HTR-8/SVneo (cell line): ENCODE measurements around the gene NCKAP5.
A peak's percentile ranks its signal among the peaks of the same experiment; 100 is the strongest.

Source experiments
- DNase-seq: peaks from one replicate; pipeline ENCODE4 v3.0.0; 2011; ENCODE audit warnings: low spot score, mixed read lengths; ENCODE audit not compliant: insufficient read length
- FAIRE-seq: peaks from 2 replicates; lab custom pipeline; 2011; peaks lifted over from hg19 to GRCh38; lab: Jason Lieb, UNC

The NCKAP5 gene

GRCh38 chr2:132678483-132678882, 889.8 kb downstream of the NCKAP5 start:
- DNase-seq (no peak), FAIRE-seq (no peak)

- DNase-seq = no peak
- no peak for FAIRE-seq
Measured at GRCh38 chr2:132677661-132678060, 890.6 kb downstream of the NCKAP5 start.

DNA sequence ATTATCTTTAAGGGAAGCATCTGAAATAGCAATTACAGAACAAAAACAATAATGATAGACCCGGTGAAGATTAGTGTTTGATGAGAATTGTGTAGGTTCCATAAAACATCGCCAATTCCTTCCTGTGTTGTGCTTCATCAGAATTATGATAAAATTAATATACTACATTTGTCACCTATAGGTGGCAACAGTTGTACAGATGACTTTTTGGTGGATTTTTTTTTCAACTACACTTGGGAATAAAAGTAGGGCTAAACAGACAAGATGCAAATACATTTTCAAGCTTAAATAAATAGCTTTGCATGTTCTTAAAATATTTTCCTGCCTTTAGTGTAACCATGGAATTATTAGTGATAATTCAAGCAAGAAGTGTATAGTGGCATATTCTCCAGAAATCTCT, 891.3 kb downstream of the NCKAP5 start:
- DNase-seq (no peak), FAIRE-seq (no peak)

DNA sequence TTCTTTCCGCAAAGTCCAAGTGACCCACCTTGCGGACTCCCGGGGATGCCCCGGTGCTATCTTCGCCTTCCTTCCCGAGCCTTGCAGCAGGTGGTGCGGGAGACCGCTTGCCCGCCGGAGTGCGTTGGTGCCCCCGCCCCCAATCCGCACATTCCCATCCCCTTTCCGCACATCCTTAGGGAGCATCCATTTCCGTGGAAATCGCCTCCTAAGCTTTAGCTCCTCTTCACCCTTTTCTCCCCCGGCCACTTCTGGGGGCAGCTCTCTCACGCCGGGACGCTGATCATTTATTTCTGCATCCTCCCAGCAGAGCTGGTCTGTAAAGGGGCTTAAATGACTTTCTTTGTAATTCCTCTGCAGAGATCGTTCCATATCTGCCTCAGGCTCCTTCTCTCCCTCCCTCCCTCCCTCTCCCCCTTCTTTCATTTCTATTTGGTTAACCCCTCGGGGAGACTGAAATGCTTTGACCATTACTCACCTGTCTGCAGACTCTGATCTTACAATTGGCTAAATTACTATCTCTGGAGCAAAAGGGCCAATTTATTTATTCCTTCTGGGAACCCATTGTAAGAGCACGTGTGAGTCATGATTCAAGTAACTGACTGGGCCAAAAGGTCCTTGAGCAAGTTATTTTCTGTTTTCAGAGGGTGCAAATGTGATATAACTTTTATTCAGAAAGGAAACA, 897.0 kb downstream of the NCKAP5 start:
- FAIRE-seq (no peak), DNase-seq (peak; percentile 57)

DNA sequence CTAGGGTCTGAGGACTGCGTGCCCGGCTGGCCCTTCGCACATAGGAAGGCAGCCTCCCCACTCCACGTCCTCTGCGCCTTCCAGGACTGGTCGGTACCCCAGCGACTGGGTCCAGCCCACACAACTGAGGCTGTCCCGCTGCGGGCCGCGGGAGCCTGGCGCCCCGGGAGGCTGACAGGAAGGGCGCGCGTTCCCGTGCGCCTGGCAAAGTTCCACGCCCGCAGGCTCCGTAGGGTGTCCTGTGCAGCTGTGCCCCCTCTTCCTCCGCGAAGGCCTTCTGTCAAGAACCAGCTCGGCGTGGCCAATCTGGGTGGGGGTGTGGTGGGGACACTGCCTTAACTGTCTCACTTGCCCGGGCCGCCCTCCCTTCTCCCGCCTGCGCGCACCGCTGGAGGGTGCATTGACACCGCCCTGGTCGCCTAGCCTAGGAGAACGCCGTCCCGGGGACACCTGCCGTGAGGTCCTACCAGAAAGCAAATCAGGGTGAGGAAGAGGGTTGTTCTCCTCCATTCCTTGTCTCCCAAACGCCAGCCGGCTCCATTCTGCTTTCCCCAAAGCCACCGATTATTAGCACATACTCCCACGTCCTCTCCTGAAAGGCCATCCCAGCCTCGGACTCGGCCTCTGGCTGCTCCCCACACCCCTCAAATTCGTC, 897.6 kb downstream of the NCKAP5 start:
- DNase-seq = peak; percentile 20
- FAIRE-seq = peak; percentile 58

- DNase-seq (peak; percentile 29), FAIRE-seq (no peak)
Measured at GRCh38 chr2:132669908-132670495, 898.3 kb downstream of the NCKAP5 start, which contains the start of gene LYPD1. LYPD1 (minus strand) TSS chr2:132670205; CDS start chr2:132669932, 273 bp downstream.

GRCh38 chr2:132668987-132669907, 899.0 kb downstream of the NCKAP5 start:
- FAIRE-seq (no peak), DNase-seq (peak; percentile 14)

DNA sequence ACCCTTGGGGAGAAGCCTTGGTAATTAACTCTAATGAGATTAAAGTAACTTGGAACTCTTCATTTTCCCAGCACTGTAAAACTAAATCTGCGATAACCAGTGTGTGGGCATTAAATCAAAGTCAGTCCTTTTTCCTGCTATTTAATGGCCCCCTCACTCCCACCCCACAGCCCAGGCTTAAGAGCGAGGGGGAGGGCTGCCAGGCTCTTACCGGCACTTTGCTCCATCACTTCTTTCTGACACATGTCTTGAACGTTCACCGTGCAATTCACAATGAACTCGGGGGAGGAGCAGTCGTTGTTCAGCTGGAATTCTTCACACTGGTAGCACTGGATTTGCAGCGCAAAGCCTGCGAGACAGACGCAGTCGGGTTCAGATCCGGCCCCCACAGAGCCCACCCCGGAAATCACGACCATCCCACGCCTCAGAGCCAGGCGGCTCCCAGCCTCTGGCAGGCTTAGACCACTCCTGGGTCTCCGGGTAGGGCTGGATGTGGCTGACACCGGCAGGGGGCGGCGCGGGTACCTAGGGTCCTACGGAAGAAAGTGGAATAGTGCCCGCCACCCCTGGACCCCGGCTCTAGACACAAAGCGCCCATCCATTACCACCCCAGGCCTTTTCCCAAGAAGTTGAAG, 900.0 kb downstream of the NCKAP5 start:
- FAIRE-seq = no peak
- peak; percentile 42 for DNase-seq

DNA sequence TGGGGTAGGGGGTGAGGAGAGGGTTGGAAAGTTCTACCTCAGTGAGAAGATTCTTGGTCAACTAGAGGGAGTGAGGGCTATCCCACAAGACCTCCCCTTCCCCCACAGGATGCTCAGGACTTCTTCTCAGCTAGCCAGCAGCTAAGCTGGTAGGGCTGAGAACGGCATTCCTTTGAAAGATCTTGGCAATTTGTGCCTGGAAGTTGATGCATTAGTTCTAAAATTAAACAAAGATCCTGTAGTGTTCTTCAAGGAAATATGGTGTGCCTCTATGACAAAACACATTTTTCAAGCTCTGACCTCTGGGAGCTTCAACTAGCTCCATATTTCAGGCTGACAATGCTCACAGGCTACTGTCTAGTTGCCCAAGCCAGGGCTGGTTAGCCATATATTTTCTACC, 900.6 kb downstream of the NCKAP5 start:
- FAIRE-seq = no peak
- DNase-seq = no peak

- no peak for DNase-seq
- no peak for FAIRE-seq
Measured at GRCh38 chr2:132665401-132666140, 902.7 kb downstream of the NCKAP5 start.

GRCh38 chr2:132664096-132664495, 904.2 kb downstream of the NCKAP5 start:
- FAIRE-seq = no peak

DNA sequence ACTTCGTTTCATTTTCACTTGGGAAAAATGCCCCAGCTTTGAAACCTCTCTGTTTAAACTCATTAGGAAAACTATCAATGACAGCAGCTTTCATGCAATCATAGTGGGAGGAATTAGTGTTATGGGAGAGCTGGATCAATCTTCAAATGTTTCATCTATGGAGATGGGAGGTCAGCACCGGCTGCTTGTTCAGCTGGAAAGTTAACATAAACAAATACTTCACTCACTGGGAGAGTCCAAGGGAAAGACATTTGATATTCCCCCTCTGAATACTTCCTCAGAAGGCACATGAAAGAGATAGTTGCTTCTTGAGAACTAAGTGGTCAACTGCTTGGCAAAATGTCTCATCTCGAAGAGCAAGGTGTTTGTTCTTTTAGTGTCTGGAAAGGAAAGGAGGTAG, 905.5 kb downstream of the NCKAP5 start:
- FAIRE-seq = no peak
- no peak for DNase-seq

More at GRCh38 chr2:132664096-132664495, 904.2 kb downstream of the NCKAP5 start:
- DNase-seq = no peak

DNA sequence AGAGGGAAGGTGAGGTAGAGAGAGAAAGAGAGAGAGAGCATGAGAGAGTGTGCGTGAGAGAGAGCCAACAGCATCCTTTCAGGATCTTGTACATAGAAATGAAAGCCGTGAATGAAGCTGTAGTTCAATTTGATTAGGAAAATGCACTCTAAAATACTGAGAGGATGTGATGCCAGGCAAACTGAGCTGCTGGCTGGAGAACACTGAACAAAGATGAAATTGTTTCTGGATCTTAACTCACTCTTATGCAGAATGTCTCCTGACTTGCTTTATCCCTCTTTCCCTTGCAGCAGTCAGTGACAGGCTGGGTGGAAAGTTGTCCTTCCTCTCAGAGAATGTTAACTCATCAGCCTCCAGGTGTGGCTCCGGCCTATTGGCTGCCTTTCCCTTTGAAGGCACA, 908.9 kb downstream of the NCKAP5 start:
- no peak for FAIRE-seq

DNA sequence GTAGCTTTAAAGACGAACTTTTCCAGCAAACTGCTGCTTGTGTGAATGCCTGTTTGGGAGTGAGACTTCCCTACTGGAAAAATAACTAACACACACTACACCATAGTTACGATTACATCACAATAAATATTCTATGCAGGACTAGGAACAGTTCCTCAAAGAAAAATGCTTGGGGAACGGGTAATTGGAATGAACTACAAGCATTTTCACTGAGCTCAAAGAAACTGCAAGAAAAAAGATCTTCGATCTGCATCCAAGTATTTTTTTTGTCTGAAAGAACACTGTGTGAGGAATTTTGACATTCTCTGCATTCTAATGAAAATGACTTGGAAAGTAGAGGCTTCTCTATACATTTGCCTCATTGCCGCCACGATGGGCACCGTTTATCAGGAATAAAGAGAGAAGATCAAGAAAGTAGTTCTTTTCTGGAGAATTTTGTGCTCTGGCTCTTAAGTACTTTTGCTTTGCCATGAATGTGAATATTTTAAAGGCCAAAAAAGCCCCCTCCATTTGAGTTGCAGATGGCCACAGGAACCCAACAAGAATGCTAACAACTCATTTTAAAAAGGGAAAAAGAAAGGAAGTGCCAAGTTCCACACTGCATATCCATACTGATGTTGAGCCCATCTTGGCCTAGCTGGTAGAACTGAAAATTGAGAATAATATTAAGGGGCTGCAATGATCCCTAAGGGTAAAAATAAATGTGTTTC, 911.8 kb downstream of the NCKAP5 start:
- DNase-seq = no peak
- no peak for FAIRE-seq

More for the DNA sequence above, 908.9 kb downstream of the NCKAP5 start:
- no peak for DNase-seq

DNA sequence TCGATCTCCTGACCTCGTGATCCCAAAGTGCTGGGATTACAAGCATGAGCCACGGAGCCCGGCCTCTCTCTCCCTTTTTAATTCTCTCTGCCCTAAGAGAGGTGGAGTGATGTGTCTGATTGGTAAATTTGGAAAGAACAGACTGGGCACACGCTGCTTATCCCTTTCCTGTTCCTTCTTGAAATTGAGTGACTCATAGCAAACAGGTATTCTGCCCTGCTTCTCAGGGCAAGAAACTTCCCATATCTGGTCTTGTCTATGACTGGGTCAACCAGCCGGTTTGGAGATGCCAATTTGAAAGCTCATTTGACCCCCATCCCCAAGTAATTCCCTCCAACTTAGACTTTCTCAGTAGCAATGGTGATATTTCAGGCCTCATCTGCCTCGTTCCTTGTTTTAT, 913.3 kb downstream of the NCKAP5 start:
- DNase-seq (no peak), FAIRE-seq (no peak)

- no peak for FAIRE-seq
Measured at GRCh38 chr2:132654335-132654734, 913.9 kb downstream of the NCKAP5 start.

GRCh38 chr2:132652474-132652873, 915.8 kb downstream of the NCKAP5 start:
- FAIRE-seq = no peak

More at GRCh38 chr2:132654335-132654734, 913.9 kb downstream of the NCKAP5 start:
- DNase-seq = no peak

More at GRCh38 chr2:132652474-132652873, 915.8 kb downstream of the NCKAP5 start:
- no peak for DNase-seq
